GM12878 (cell line): ENCODE measurements around the gene SUOX. TPM values are rescaled to one million over a fixed set of nuclear protein-coding genes. Genes with fewer than 3 reads are reported as not detected.

ENCODE experiments used
- ATAC-seq: fragments of 200-7000 bp; cut with Tn5 transposase; 3 replicates; pipeline ENCODE4 v1.9.1; 2020; ENCODE audit warnings: mild to moderate bottlenecking, moderate library complexity
- BruUV-seq: library from RNA; stranded (reverse); fragments of 400-500 nt; replicated peaks from 2 replicates; lab custom pipeline; 2021; lab: Mats Ljungman, UMichigan
- CTCF ChIA-PET: fragments of 300-600 bp; sonication (Branson Sonifier 250); formaldehyde crosslinking; extraction: SDS; loops from one replicate; lab custom pipeline; 2021; ENCODE audit warnings: inconsistent platforms; lab: Yijun Ruan, JAX
- POLR2A ChIA-PET: fragments of 350-600 bp; formaldehyde crosslinking; extraction: SDS; loops from one replicate; lab custom pipeline; 2021; ENCODE audit warnings: inconsistent platforms; lab: Charles Lee
- RAD21 ChIA-PET: fragments of 300-600 bp; sonication (Branson Sonifier 250); formaldehyde crosslinking; loops from one replicate; lab custom pipeline; 2023; ENCODE audit warnings: antibody characterized with exemption; ENCODE audit not compliant: unreplicated experiment; lab: Charles Lee
- SMC1A ChIA-PET: fragments of 300-600 bp; sonication (Branson Sonifier 250); formaldehyde crosslinking; loops from one replicate; lab custom pipeline; 2023; ENCODE audit not compliant: unreplicated experiment, uncharacterized antibody; lab: Charles Lee
- DNase-seq: peaks from one replicate; pipeline ENCODE4 v3.0.0-alpha.2; 2011; ENCODE audit warnings: low read depth, low spot score
- FAIRE-seq: peaks from 3 replicates; lab custom pipeline; 2011; peaks lifted over from hg19 to GRCh38; lab: Jason Lieb, UNC
- H2AFZ ChIP-seq: 2 replicates; pipeline ENCODE4 v1.6.0; 2011; ENCODE audit warnings: low read depth, low read length, control low read depth; ENCODE audit not compliant: control insufficient read depth
- H3K27ac ChIP-seq: 2 replicates; pipeline ENCODE4 v1.5.1; 2011; ENCODE audit warnings: control low read depth; ENCODE audit not compliant: control insufficient read depth, insufficient read depth
- H3K27me3 ChIP-seq, 2 experiments: replicated peaks in 1 of 2; 2 replicates each; pipeline versions ENCODE4 v1.6.0 to v1.6.1; 2011; ENCODE audit warnings: low read length in 1 of 2; ENCODE audit not compliant: control insufficient read depth in 2 of 2, insufficient read depth in 2 of 2
- H3K36me3 ChIP-seq, 2 experiments: 2 replicates each; pipeline ENCODE4 v1.5.1; 2011; ENCODE audit warnings: low read length in 1 of 2; ENCODE audit not compliant: control insufficient read depth in 2 of 2, insufficient read depth in 2 of 2
- H3K4me1 ChIP-seq: 2 replicates; pipeline ENCODE4 v1.6.1; 2011; ENCODE audit warnings: mild to moderate bottlenecking, low read length, moderate library complexity, mixed read lengths; ENCODE audit not compliant: control insufficient read depth, insufficient read depth
- H3K4me2 ChIP-seq: 2 replicates; pipeline ENCODE4 v1.6.0; 2011; ENCODE audit warnings: control low read depth; ENCODE audit not compliant: control insufficient read depth, insufficient read depth
- H3K4me3 ChIP-seq: fragments of 200-600 bp; sonication (generic); 2 replicates; pipeline ENCODE4 v1.5.1; 2016
- H3K79me2 ChIP-seq: 2 replicates; pipeline ENCODE4 v1.6.0; 2011; ENCODE audit warnings: low read length; ENCODE audit not compliant: control insufficient read depth, insufficient read depth
- H3K9ac ChIP-seq: 2 replicates; pipeline ENCODE4 v1.8.0; 2011; ENCODE audit warnings: low read length, control low read depth, mixed read lengths; ENCODE audit not compliant: control insufficient read depth, insufficient read depth
- H3K9me3 ChIP-seq: replicated peaks from 3 replicates; pipeline ENCODE4 v1.5.1; 2011; ENCODE audit warnings: mild to moderate bottlenecking, low read length; ENCODE audit not compliant: control insufficient read depth, insufficient read depth
- H4K20me1 ChIP-seq: 2 replicates; pipeline ENCODE4 v1.6.0; 2011; ENCODE audit not compliant: control insufficient read depth, insufficient read depth
- WGBS: methylation state at CpG from one replicate; pipeline ENCODE4 v1.1.6; 2016; ENCODE audit warnings: low lambda C conversion rate; ENCODE audit not compliant: insufficient replicate concordance, insufficient coverage; ENCODE audit errors: missing lambda C conversion rate; 5-methylcytosine and 5-hydroxymethylcytosine counted together
- in situ Hi-C: fragments of 300-500 bp; cut with MboI; formaldehyde crosslinking; loops from 9 replicates; pipeline ENCODE4 v1.14.3; 2018; ENCODE audit warnings: mixed read lengths
- intact Hi-C: fragments of 100-400 bp; cut with micrococcal nuclease; formaldehyde crosslinking; loops from one replicate; pipeline ENCODE4 v1.14.2; 2022; ENCODE audit not compliant: unreplicated experiment
- polyA plus RNA-seq, 11 experiments: library from polyadenylated mRNA; depleted of rRNA in 4 of 11; unstranded in 6 of 11; stranded (reverse) in 5 of 11; fragments of >200 nt; fragmentation: Nextera tagmentation in 4 of 11; fragmentation: Illumina TruSeq in 1 of 11; extraction: Ambion mirVana in 4 of 11; extraction: Trizol in 1 of 11; gene quantifications; 1 replicate in 1 of 11; 2 replicates in 10 of 11; pipeline versions ENCODE4 v1.2.1 to v1.2.3, GENCODE V29; 2011 to 2016; ENCODE audit warnings: inconsistent platforms in 2 of 11, missing spikeins in 2 of 11, low read depth in 1 of 11
- total RNA-seq, 4 experiments: library from RNA; depleted of rRNA in 3 of 4; stranded (reverse); fragments of >200 nt in 3 of 4; fragmentation: Illumina TruSeq in 1 of 4; extraction: Trizol in 1 of 4; gene quantifications; 2 replicates each; pipeline versions ENCODE4 v1.2.1 to v1.2.3, GENCODE V29; 2013 to 2021
- TF ChIP-seq, protein P1 (sequence below): IDR thresholded peaks from 2 replicates; pipeline ENCODE4 v1.6.1; 2011; ENCODE audit warnings: borderline replicate concordance, low read depth, mild to moderate bottlenecking, moderate library complexity, mixed read lengths, low read length; ENCODE audit not compliant: insufficient read depth; ENCODE audit errors: extremely low read length
- TF ChIP-seq, protein P2 (sequence below): fragments of 450-650 bp; IDR thresholded peaks from 2 replicates; pipeline ENCODE4 v1.6.1; 2017; ENCODE audit warnings: mild to moderate bottlenecking, moderate library complexity

SUOX gene
- total and polyA plus RNA-seq, 10 of the 15 experiments (the other 5 are each of a cell fraction or from before 2014, with no cell fraction given): 5.1 to 18.8 (median 13.4) TPM

GRCh38 chr12:55965941-55966407 is 31.1 kb upstream of the SUOX start, which contains the start of gene PMEL:
TSS of gene PMEL (minus strand) at chr12:55966042. CDS start at chr12:55966011, 31 bp downstream.
- peak within 1 kb of the TSS; percentile 91 for H3K9ac ChIP-seq
- FAIRE-seq (no peak), ATAC-seq (no peak; the same call in 2 of the 3 replicates), DNase-seq (no peak)
- RAD21 ChIA-PET: interaction anchor here (0.6 kb wide), 1 partner anchor 221 kb away, joined by 3 read pairs; no protein-coding TSS in a partner anchor
- peaks cover 27% of the 10 kb centered on the region for H3K79me2 ChIP-seq
- no peaks in the 10 kb centered on the region for H4K20me1 ChIP-seq
- H3K4me3 ChIP-seq: peak within 1 kb of the TSS; percentile 96
- CTCF ChIA-PET: no interaction called here
- peaks cover 0 to 4% of the 10 kb centered on the region in 2 experiments; a peak in 2 of 4 replicates for H3K36me3 ChIP-seq
- WGBS: 24% methylated on average over 4 of the region's 4 CpGs
- TF ChIP-seq, protein P1, sequence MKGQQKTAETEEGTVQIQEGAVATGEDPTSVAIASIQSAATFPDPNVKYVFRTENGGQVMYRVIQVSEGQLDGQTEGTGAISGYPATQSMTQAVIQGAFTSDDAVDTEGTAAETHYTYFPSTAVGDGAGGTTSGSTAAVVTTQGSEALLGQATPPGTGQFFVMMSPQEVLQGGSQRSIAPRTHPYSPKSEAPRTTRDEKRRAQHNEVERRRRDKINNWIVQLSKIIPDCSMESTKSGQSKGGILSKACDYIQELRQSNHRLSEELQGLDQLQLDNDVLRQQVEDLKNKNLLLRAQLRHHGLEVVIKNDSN: no peak
- TF ChIP-seq, protein P2, sequence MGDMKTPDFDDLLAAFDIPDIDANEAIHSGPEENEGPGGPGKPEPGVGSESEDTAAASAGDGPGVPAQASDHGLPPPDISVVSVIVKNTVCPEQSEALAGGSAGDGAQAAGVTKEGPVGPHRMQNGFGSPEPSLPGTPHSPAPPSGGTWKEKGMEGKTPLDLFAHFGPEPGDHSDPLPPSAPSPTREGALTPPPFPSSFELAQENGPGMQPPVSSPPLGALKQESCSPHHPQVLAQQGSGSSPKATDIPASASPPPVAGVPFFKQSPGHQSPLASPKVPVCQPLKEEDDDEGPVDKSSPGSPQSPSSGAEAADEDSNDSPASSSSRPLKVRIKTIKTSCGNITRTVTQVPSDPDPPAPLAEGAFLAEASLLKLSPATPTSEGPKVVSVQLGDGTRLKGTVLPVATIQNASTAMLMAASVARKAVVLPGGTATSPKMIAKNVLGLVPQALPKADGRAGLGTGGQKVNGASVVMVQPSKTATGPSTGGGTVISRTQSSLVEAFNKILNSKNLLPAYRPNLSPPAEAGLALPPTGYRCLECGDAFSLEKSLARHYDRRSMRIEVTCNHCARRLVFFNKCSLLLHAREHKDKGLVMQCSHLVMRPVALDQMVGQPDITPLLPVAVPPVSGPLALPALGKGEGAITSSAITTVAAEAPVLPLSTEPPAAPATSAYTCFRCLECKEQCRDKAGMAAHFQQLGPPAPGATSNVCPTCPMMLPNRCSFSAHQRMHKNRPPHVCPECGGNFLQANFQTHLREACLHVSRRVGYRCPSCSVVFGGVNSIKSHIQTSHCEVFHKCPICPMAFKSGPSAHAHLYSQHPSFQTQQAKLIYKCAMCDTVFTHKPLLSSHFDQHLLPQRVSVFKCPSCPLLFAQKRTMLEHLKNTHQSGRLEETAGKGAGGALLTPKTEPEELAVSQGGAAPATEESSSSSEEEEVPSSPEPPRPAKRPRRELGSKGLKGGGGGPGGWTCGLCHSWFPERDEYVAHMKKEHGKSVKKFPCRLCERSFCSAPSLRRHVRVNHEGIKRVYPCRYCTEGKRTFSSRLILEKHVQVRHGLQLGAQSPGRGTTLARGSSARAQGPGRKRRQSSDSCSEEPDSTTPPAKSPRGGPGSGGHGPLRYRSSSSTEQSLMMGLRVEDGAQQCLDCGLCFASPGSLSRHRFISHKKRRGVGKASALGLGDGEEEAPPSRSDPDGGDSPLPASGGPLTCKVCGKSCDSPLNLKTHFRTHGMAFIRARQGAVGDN: no peak
- SMC1A ChIA-PET: no interaction called here
- H3K9me3 ChIP-seq: no peaks in the 10 kb centered on the region
- peak within 1 kb of the TSS; percentile 100 for H3K4me2 ChIP-seq
- POLR2A ChIA-PET: no interaction called here
- no peaks in the 10 kb centered on the region for H3K27me3 ChIP-seq
- in situ Hi-C loops (no loop called here), intact Hi-C loops (no loop called here)
- peak within 1 kb of the TSS; percentile 95 for H2AFZ ChIP-seq
- peak within 1 kb of the TSS; percentile 79 for H3K27ac ChIP-seq
- peaks cover 12% of the 10 kb centered on the region for H3K4me1 ChIP-seq
- TSS peak; percentile 76 for BruUV-seq
